HAP-1 (cell line): Measurements from ENCODE around the gene H1-8.

Experiments
- DNase-seq, 2 experiments: peaks; one replicate each; pipeline ENCODE4 v3.0.0-alpha.2; 2016 to 2020; ENCODE audit warnings: low spot score in 2 of 2
- H3K27me3 ChIP-seq: fragments of 250-450 bp; sonication (Bioruptor Pico); 2 replicates; pipeline ENCODE4 v1.5.1; 2020; ENCODE audit warnings: low read depth, mild to moderate bottlenecking, moderate library complexity
- H3K36me3 ChIP-seq: fragments of 250-450 bp; sonication (Bioruptor Pico); replicated peaks from 2 replicates; pipeline ENCODE4 v1.5.1; 2020; ENCODE audit warnings: mild to moderate bottlenecking
- H3K4me1 ChIP-seq: fragments of 250-450 bp; sonication (Bioruptor Pico); 2 replicates; pipeline ENCODE4 v1.5.1; 2020; ENCODE audit warnings: mild to moderate bottlenecking
- H3K4me3 ChIP-seq: fragments of 250-450 bp; sonication (Bioruptor Pico); 2 replicates; pipeline ENCODE4 v1.5.1; 2020; ENCODE audit warnings: mild to moderate bottlenecking, moderate library complexity
- H3K9me3 ChIP-seq: fragments of 250-450 bp; sonication (Bioruptor Pico); 2 replicates; pipeline ENCODE4 v1.5.1; 2020; ENCODE audit warnings: mild to moderate bottlenecking, moderate library complexity
- in situ Hi-C: fragments of 300-500 bp; cut with MboI; formaldehyde crosslinking; loops from 3 replicates; pipeline ENCODE4 v1.14.3; 2020; ENCODE audit warnings: low sequenced_read_pairs, inconsistent platforms, mixed read lengths

The H1-8 gene

GRCh38 chr3:129558772-129559564 lies 16.0 kb downstream of the H1-8 start:
- H3K9me3 ChIP-seq: no peaks in the 10 kb centered on the region
- in situ Hi-C loops: no loop called here
- H3K27me3 ChIP-seq: no peaks in the 10 kb centered on the region
- H3K36me3 ChIP-seq: peaks cover 9% of the 10 kb centered on the region; the same call in 1 of the 2 replicates
- H3K4me1 ChIP-seq: no peaks in the 10 kb centered on the region
- DNase-seq: no peak
- no peak overlapping the region for H3K4me3 ChIP-seq

DNA sequence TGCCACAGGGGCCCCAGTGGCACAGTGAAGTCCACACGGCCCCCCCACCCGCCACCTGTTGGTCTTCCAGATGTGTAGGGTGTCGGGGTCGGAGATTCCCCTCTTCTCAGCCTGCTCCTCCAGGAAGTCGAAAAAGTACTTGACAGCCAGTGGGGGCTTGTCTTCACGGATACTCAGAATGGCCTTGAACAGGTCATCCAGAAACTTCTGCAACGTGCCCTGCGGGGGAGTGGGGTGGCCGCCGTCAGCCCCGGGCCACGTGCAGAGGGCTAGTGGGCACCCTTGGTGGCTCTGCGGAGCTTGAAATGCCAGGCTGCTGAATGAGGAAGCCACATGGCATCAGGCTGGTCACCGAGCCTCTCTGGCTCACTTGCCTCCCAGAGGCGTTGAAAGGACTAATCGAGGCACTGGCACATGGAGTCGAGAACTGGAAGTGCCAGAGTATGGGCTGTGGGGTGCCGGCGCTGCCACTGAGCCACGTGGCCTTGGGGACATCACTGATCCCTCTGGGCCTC lies 16.6 kb downstream of the H1-8 start:
- H3K27me3 ChIP-seq: no peaks in the 10 kb centered on the region
- no peaks in the 10 kb centered on the region for H3K9me3 ChIP-seq
- no peak for DNase-seq
- no peaks in the 10 kb centered on the region for H3K4me1 ChIP-seq
- in situ Hi-C loops: no loop called here
- H3K36me3 ChIP-seq: peaks cover 9% of the 10 kb centered on the region
- no peak overlapping the region for H3K4me3 ChIP-seq

DNA sequence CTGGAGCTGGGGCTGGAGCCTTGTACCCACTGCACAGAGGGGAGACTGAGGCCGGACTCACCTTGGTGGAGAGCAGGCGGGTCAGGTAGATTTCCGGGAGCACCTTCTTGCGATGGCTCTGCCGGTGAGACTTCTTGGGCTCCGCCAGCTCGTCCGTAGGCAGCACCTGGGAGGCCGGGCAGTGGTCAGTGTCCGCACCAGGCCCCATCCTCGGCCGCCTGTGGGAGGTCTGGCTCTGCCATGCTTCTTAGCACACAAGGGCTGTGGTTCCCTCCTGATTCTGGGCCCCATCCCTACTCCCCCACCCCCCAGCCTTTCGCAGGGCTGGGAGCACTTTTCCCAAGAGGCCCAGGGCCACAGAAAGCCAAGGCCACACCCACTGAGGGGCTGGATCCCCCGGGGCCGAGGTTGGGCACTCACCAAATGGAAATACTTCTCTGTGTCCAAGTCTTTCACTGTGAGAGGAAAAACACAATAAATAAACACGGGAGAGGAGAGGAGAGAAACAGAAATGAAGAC lies 17.4 kb downstream of the H1-8 start:
- H3K36me3 ChIP-seq: peaks cover 9% of the 10 kb centered on the region
- H3K4me1 ChIP-seq: no peaks in the 10 kb centered on the region
- peak in 1 of 2 experiments; percentile 62 for DNase-seq
- no peaks in the 10 kb centered on the region for H3K27me3 ChIP-seq
- in situ Hi-C loops: no loop called here
- no peaks in the 10 kb centered on the region for H3K9me3 ChIP-seq
- no peak overlapping the region for H3K4me3 ChIP-seq

DNA sequence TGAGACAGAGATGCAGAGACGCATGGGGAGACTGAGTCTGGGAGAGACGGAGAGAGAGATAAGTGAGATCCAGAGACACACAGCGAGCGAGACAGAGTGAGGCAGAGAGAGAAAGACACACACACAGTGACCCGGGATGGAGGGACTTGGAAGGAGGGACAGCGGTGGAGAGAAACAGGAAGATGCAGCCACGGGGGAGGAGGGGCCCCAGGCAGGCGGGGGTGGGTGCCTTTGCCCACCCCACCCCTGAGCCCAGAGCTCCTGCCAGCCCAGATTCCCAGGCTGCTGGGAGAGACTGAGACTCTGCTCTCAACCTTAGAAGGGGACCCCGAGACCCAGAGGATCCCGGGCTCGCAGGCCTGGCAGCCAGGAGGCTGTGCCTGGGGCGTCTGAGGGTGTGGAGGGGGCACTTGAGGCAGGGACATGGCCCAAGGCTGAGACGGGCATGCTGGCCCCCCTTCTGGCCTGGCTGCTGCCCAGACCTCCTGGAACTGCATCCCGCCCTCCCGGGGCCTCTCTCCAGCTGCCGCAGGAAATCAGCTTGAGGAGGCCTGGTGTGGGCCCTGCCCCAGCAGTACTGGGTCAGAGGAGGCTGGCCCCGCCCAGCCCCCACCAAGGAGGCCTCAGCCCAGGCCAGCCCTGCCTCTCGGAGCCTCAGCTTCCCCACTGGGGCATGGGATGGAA lies 18.1 kb downstream of the H1-8 start:
- in situ Hi-C loops: no loop called here
- Histone ChIP-seq H3K9me3 (no peaks in the 10 kb centered on the region), H3K4me1 (no peaks in the 10 kb centered on the region), H3K36me3 (peaks cover 9% of the 10 kb centered on the region), H3K27me3 (no peaks in the 10 kb centered on the region), H3K4me3 (no peak overlapping the region)
- no peak for DNase-seq

DNA sequence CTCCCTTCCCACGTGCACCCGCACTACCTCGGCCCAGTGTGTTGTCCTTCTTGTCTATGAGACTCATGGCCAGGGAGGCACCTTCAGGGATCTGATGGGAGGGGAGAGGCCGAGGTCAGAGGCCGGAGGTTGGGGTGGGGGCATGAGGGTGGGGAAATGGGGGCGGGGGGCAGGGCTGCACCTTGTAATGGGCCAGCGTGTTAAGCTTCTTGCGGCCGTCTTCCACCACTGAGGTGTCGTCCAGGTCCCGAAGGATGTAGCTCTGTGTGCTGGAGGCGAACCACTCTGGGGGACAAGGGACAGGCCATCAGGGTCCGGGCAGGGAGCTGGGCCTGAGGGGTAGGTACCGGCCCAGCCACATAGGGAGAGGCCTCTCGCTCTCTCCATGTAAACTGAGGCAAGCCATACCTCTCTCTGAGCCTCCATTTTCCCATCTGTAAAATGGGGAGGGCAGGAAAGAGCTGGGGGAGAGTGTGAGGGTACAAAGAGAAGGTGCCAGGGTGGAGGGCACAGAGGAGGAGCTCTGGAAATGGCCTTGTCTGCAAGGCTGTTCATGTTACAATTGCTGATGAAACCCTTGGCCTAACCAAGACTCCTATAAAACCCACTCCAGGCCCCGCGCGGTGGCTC lies 18.8 kb downstream of the H1-8 start:
- Histone ChIP-seq H3K4me1 (no peaks in the 10 kb centered on the region), H3K4me3 (no peak overlapping the region), H3K9me3 (no peaks in the 10 kb centered on the region), H3K27me3 (no peaks in the 10 kb centered on the region), H3K36me3 (peaks cover 9% of the 10 kb centered on the region)
- in situ Hi-C loops: no loop called here
- no peak for DNase-seq

GRCh38 chr3:129562803-129563202 lies 19.8 kb downstream of the H1-8 start:
- Histone ChIP-seq H3K4me1 (no peaks in the 10 kb centered on the region), H3K27me3 (no peaks in the 10 kb centered on the region), H3K9me3 (no peaks in the 10 kb centered on the region), H3K36me3 (peaks cover 9% of the 10 kb centered on the region), H3K4me3 (no peak overlapping the region)
- DNase-seq: no peak
- in situ Hi-C loops: no loop called here

DNA sequence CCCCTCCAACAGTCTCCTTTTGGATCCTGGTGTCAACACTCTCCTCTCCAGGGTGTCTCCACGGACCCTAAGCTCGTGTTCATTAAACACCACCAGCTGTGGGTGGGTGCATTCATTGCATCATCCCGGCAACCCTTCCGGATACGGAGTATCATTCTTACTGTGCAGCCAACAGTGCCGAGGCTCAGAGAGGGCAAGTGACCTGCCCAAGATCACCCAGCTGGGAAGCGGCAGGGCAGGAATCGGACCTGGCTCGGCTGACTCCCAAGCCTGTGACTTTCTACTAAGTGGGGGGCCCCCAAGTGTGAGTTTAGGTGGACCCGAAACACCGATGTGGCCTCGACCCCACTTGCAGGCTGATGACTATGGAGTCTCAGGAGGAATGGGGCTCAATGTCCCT lies 20.4 kb downstream of the H1-8 start:
- in situ Hi-C loops: no loop called here
- no peaks in the 10 kb centered on the region for H3K4me1 ChIP-seq

DNA sequence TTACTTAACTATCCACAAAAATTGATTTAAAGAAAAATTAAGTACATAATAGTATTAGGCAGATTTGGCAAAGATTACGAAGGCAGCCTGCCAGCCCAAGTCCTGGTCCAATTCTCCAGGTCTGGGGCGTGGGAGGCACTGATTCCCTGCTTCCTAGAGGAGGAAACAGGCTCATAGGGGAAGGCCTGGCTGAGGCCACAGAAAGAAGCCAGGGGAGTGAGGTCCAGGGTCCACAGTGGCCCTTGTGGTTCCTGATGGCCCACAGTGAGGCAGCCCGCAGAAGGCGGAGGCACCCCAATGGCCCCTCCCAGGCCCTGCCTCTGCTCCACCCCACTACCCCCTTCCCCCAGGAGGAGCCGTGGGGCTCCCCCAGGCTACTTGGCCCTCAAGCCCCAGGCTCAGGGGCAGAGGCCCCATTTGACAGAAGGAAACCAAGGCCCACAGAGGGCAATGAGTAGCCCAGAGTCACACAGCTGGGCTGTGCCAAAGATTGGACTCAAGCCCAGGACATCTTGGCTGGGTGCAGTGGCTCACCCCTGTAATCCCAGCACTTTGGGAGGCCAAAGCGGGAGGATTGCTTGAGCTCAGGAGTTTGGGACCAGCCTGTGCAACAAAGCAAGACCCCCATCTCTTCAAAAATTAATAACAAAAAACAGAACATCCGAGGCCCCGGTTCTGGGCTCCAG lies 21.0 kb downstream of the H1-8 start:
- in situ Hi-C loops: no loop called here
- H3K36me3 ChIP-seq: peaks cover 9% of the 10 kb centered on the region
- no peaks in the 10 kb centered on the region for H3K9me3 ChIP-seq
- no peaks in the 10 kb centered on the region for H3K4me1 ChIP-seq
- no peak for DNase-seq
- no peak overlapping the region for H3K4me3 ChIP-seq
- H3K27me3 ChIP-seq: no peaks in the 10 kb centered on the region

More for the DNA sequence above, 20.4 kb downstream of the H1-8 start:
- no peaks in the 10 kb centered on the region for H3K27me3 ChIP-seq
- peaks cover 9% of the 10 kb centered on the region for H3K36me3 ChIP-seq
- no peaks in the 10 kb centered on the region for H3K9me3 ChIP-seq
- no peak overlapping the region for H3K4me3 ChIP-seq
- no peak for DNase-seq

DNA sequence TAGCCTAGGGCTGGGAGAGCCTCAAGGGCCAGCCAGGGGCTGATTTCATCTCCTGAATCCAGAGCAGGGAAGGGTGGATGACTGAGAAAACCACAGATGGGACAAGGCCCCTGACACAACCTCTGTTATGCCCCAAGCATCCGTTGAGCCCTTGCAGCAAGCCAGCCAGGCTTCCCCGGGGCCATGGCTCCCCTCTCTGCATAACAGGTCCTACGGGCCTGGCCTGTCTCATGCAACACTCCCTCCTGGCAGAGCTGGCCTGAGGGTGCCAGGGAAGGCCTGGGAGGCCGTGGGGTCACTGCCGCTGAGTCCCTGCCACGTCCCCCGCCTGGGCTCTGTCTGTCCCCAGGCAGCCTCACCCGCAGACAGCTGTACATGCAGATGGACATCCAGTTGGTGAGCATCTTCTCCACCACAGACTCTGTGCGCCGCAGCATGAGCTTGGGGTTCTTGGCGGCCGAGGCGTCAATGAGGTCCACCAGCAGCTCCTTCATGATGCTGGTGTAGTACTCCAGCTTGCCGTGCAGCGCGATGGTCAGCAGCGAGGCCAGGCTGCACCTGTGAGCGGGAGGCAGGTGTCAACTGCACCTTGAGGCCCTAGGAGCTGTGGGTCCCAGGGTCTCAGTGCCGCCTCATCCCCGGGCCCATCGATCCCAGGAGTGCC lies 22.1 kb downstream of the H1-8 start:
- H3K36me3 ChIP-seq: peaks cover 9% of the 10 kb centered on the region

DNA sequence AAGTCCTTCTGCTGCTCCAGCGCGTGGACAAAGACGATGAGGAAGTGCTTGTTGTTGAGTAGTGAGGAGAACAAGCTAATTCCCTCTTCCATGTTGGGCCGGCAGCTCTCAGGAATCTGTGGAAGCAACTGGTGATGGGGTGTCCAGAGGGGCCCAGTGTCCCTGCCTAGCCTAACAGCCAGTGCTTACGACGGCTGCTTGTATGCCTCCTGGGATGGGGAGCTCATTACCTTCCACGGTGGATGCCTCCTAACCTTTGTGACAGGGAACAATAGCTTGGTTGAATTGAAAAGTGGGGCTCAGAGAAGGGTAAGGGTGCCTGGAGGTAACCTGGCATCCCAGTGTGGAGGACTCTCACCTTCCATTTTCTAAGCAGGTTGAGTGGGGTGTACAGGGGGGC lies 22.9 kb downstream of the H1-8 start:
- no peak for DNase-seq
- peaks cover 9% of the 10 kb centered on the region for H3K36me3 ChIP-seq
- no peaks in the 10 kb centered on the region for H3K9me3 ChIP-seq
- in situ Hi-C loops: no loop called here
- no peaks in the 10 kb centered on the region for H3K27me3 ChIP-seq
- H3K4me3 ChIP-seq: no peak overlapping the region
- no peaks in the 10 kb centered on the region for H3K4me1 ChIP-seq

More for the DNA sequence above, 22.1 kb downstream of the H1-8 start:
- Histone ChIP-seq H3K4me3 (no peak overlapping the region), H3K9me3 (no peaks in the 10 kb centered on the region), H3K27me3 (no peaks in the 10 kb centered on the region), H3K4me1 (no peaks in the 10 kb centered on the region)
- in situ Hi-C loops: no loop called here
- no peak for DNase-seq

DNA sequence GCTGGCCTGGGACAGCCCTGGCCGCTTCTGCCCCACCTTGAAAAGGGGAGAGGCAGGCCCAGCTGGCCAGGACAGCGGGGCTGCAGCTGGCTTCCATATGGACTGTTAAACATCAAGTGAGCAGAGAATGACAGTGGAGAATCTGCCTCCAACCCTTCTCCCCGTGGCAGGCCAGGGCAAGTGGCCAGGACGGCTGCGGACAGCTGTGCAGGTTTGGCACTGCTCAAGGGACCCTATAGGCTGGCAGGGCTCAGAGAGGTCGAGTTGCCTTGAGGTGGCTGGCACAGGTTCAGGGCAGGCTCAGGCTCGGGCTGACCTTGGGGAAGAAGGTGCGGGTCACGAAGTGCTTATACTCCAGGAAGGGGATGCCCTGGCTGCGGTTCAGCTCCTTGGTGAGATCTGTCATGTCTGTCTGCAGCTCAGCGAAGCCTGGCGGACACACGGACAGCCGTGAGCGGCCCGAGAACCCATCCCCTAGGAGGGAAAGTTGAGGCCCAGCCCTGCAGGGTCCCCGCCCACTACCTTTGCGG lies 24.3 kb downstream of the H1-8 start:
- no peak for DNase-seq
- Histone ChIP-seq H3K36me3 (peaks cover 7% of the 10 kb centered on the region), H3K4me1 (no peaks in the 10 kb centered on the region), H3K27me3 (no peaks in the 10 kb centered on the region), H3K9me3 (no peaks in the 10 kb centered on the region), H3K4me3 (no peak overlapping the region)
- in situ Hi-C loops: no loop called here

DNA sequence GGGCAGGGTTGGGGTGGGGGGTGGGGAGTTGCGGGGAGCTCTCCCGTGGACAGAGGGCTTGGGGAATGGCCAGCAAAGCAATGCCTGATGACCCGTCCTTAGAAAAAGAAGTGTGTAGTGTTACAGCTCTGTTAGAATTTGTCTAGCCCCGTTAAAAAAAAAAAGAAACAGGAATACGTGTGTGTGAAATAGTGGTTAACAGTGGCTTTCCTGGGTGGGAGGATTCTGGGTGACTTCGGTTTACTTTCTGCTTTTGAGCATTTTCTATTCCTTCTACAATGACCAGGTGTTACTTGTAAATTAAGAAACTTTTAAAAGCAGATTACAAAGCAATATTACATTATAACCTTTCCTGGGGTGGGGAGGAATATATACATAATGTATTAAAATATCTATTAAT lies 25.0 kb downstream of the H1-8 start:
- no peaks in the 10 kb centered on the region for H3K27me3 ChIP-seq
- H3K4me3 ChIP-seq: no peak overlapping the region
- no peaks in the 10 kb centered on the region for H3K4me1 ChIP-seq
- no peaks in the 10 kb centered on the region for H3K9me3 ChIP-seq
- in situ Hi-C loops: no loop called here
- peaks cover under 1% of the 10 kb centered on the region; the same call in 1 of the 2 replicates for H3K36me3 ChIP-seq
- DNase-seq: no peak

- Histone ChIP-seq H3K9me3 (no peaks in the 10 kb centered on the region), H3K4me3 (no peak overlapping the region), H3K36me3 (no peaks in the 10 kb centered on the region), H3K27me3 (no peaks in the 10 kb centered on the region), H3K4me1 (no peaks in the 10 kb centered on the region)
- no peak for DNase-seq
- in situ Hi-C loops: no loop called here
These were observed 26.9 kb downstream of the H1-8 start for GRCh38 chr3:129569856-129570255.
